HAP-1 (cell line): Measurements from ENCODE around the gene THRAP3.
A peak's percentile ranks its signal among the peaks of the same experiment; 100 is the strongest.

Experiments used
- DNase-seq, 2 experiments: peaks; one replicate each; pipeline ENCODE4 v3.0.0-alpha.2; 2016 to 2020; ENCODE audit warnings: low spot score in 2 of 2
- H3K27me3 ChIP-seq: fragments of 250-450 bp; sonication (Bioruptor Pico); 2 replicates; pipeline ENCODE4 v1.5.1; 2020; ENCODE audit warnings: low read depth, mild to moderate bottlenecking, moderate library complexity
- H3K36me3 ChIP-seq: fragments of 250-450 bp; sonication (Bioruptor Pico); replicated peaks from 2 replicates; pipeline ENCODE4 v1.5.1; 2020; ENCODE audit warnings: mild to moderate bottlenecking
- H3K4me1 ChIP-seq: fragments of 250-450 bp; sonication (Bioruptor Pico); 2 replicates; pipeline ENCODE4 v1.5.1; 2020; ENCODE audit warnings: mild to moderate bottlenecking
- H3K4me3 ChIP-seq: fragments of 250-450 bp; sonication (Bioruptor Pico); 2 replicates; pipeline ENCODE4 v1.5.1; 2020; ENCODE audit warnings: mild to moderate bottlenecking, moderate library complexity
- H3K9me3 ChIP-seq: fragments of 250-450 bp; sonication (Bioruptor Pico); 2 replicates; pipeline ENCODE4 v1.5.1; 2020; ENCODE audit warnings: mild to moderate bottlenecking, moderate library complexity
- in situ Hi-C: fragments of 300-500 bp; cut with MboI; formaldehyde crosslinking; loops from 3 replicates; pipeline ENCODE4 v1.14.3; 2020; ENCODE audit warnings: low sequenced_read_pairs, inconsistent platforms, mixed read lengths

The THRAP3 gene

DNA sequence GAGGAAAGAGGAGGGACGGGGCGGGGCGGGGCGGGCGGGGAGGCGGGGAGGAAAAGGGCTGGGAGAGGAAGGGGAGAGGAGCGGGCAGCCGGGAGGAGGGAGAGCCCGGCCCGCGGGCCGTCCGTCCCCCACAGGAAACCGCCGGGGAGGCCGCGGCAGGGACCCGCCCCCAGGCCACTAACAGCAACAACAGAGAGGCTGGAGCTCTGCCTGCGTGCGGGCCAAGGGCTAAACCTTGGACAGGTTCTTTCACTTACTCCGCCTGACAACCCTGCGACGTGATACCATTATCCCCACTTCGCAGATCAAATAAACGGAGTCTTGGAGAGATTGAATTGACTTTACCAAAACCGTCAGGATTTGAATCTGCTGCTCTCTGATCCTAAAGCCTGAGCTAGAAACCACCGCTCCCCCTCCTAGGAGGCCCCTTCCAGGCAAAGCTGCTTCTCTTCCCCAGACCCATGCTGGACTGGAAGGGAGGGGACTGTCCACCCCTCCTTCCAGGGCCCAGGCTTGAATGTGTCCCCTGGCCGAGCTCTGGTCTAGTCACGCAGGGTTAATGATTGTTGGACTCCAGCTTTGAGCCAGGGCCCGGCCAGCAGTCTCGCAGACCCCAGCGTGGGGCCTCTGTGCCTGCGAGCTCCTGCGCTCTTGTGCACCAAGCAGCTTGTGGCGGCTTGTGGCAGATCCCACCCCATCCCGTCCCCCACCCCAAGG is 99.6 kb downstream of the THRAP3 start, which contains the start of gene EVA1B:
Gene EVA1B, minus strand, starts transcription at position 10 of the 717 bp plus-strand sequence. CDS start 608 bp downstream, outside the sequence.
- in situ Hi-C loops = no loop called here
- Histone ChIP-seq H3K9me3 (no peaks in the 10 kb centered on the region), H3K36me3 (no peaks in the 10 kb centered on the region; the same call in 1 of the 2 replicates), H3K27me3 (no peaks in the 10 kb centered on the region), H3K4me1 (peaks cover 7% of the 10 kb centered on the region; the same call in 1 of the 2 replicates), H3K4me3 (peak within 1 kb of the TSS; percentile 47)
- DNase-seq = peak; percentile 74 to 86

DNA sequence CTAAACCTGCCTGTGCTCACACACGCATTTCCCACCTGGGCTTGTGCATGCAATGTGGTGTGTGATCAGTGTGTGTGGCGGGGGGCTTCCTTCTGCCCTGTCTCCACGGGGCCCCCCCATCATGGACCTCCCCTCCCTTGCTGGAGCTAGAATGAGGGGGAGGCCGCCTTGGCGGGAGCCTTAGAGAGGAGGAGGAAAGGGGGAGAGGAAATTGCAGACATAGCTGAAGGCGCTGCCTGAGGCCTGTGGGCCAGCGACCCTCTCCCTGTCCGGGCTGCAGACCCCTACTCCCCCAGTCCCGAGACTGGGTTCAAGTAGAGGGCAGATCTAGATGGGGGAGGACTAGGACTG is 100.1 kb downstream of the THRAP3 start:
- Histone ChIP-seq H3K36me3 (no peaks in the 10 kb centered on the region; the same call in 1 of the 2 replicates), H3K9me3 (no peaks in the 10 kb centered on the region), H3K4me3 (no peak overlapping the region), H3K27me3 (no peaks in the 10 kb centered on the region), H3K4me1 (peaks cover 12% of the 10 kb centered on the region)
- in situ Hi-C loops = no loop called here
- DNase-seq = no peak

DNA sequence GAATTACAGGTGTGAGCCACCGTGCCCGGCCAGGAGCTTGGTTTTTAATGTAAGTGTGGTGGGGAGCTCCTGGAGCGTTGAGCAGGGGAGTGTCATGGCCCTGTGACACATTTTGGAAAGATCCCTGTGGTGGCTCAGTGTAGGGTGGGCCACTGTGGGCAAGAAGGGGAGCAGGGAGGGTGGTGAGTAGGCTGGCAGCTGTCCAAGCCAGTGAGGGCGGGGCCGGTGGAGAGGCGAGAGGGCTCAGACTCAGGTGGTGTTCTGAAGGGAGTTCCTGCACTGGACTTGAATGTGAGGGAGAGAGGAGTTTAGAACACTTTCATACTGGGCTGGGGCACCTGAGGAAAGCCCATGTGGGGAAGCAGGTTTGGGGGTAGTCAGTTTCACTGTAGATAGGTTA is 102.3 kb downstream of the THRAP3 start:
- in situ Hi-C loops = no loop called here
- DNase-seq = peak in 1 of 2 experiments; percentile 28
- peaks cover 13% of the 10 kb centered on the region for H3K4me1 ChIP-seq
- no peaks in the 10 kb centered on the region; the same call in 1 of the 2 replicates for H3K36me3 ChIP-seq
- H3K4me3 ChIP-seq = no peak overlapping the region
- no peaks in the 10 kb centered on the region for H3K9me3 ChIP-seq
- no peaks in the 10 kb centered on the region for H3K27me3 ChIP-seq

DNA sequence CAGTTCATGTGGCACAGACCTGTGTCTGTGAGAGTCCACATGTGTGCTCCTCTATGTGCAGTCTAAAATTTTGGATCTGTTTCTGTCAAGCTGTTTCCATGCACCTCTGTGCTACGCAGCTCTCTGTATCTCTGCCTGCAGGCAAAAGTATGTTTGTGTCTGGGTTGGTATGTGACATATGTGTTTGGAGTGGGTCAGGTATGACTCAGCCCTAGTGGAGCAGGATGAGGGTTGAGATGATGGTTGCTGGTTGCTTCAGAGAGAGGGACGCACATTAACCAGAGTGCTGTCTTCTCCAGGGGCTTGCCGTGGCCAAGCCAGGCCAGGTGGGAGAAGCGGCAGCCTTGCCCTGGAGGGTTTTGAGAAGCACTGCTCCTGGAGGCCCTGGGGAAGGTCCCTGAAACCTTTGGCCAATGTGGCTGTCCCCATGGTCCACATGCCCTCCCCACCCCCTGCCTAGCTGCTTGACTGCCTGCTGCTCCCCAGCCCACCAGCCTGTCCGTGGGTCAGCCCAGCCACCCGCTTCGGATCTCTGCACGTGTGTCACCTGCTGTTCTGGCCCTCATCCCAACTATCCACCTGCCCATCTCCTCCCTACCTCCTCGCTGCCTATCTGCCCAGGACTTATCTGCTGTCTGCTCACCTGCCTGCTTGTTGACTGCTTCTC is 103.3 kb downstream of the THRAP3 start:
- DNase-seq = no peak
- in situ Hi-C loops = no loop called here

DNA sequence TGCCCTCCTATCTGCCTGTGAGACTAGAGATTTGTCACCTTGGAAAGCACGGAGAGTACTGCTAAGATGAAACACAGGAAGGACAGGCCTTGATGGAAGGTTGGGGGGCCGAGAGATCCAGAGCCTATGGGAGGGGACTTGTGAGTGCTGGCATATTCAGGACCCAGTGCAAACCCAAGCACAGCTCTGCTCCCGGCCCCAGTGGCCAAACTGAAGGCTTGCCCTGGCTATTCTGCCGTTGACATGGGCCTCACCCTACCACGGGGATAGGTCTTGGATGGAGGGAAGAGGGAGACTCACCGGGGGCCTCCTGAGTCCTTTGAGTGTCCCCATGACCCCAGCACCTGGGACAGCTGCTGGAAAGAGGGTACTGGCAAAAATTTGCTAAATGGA is 103.8 kb downstream of the THRAP3 start:
- Histone ChIP-seq H3K4me3 (no peak overlapping the region), H3K27me3 (no peaks in the 10 kb centered on the region), H3K9me3 (no peaks in the 10 kb centered on the region), H3K36me3 (no peaks in the 10 kb centered on the region), H3K4me1 (peaks cover 13% of the 10 kb centered on the region)
- DNase-seq = no peak
- in situ Hi-C loops = no loop called here

More for the DNA sequence above, 103.3 kb downstream of the THRAP3 start:
- H3K27me3 ChIP-seq = no peaks in the 10 kb centered on the region
- H3K4me1 ChIP-seq = peaks cover 13% of the 10 kb centered on the region
- H3K9me3 ChIP-seq = no peaks in the 10 kb centered on the region
- H3K4me3 ChIP-seq = no peak overlapping the region
- no peaks in the 10 kb centered on the region for H3K36me3 ChIP-seq

DNA sequence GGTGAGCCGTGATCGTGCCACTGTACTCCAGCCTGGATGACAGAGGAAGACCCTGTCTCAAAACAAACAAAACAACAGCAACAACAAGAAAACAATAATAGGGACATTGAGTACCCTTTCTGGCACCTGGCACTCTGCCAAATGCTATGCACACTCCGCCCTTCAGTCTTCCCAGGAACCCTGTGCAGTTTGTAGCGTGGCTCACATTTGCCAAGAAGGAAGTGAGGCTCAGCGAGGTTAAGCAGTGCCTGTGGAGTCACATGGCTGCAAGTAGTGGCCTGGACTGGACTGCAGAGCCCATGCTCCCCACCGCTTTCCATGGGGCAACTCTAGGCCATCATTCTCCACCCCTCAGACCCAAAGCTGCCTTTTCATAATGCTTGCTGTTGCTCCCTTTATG is 104.5 kb downstream of the THRAP3 start:
- Histone ChIP-seq H3K4me3 (no peak overlapping the region), H3K4me1 (peaks cover 13% of the 10 kb centered on the region), H3K27me3 (no peaks in the 10 kb centered on the region), H3K36me3 (no peaks in the 10 kb centered on the region), H3K9me3 (no peaks in the 10 kb centered on the region)
- DNase-seq = peak in 1 of 2 experiments; percentile 45
- in situ Hi-C loops = no loop called here

DNA sequence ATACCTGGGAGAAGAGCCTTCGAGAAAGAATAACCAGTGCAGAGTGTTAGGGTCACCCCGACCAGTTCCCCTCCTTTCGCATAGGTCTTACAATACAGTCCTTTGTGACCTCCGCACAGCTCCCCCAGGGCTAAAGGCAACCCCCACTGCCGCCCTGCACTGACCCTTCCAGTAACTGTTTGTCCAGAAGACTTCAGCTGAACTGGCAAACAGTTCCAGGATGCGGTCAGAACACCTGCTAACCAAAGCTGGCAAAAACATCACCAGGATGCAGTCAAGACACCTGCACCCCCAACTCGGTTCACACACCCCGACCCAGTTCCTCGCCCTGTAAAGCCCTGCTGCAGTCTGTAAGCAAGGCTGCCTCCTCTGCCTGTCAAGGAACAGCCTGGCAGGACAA is 105.6 kb downstream of the THRAP3 start:
- H3K27me3 ChIP-seq = no peaks in the 10 kb centered on the region
- no peak for DNase-seq
- no peaks in the 10 kb centered on the region for H3K9me3 ChIP-seq
- H3K4me1 ChIP-seq = peaks cover 9% of the 10 kb centered on the region
- H3K36me3 ChIP-seq = no peaks in the 10 kb centered on the region
- in situ Hi-C loops = no loop called here
- no peak overlapping the region for H3K4me3 ChIP-seq

DNA sequence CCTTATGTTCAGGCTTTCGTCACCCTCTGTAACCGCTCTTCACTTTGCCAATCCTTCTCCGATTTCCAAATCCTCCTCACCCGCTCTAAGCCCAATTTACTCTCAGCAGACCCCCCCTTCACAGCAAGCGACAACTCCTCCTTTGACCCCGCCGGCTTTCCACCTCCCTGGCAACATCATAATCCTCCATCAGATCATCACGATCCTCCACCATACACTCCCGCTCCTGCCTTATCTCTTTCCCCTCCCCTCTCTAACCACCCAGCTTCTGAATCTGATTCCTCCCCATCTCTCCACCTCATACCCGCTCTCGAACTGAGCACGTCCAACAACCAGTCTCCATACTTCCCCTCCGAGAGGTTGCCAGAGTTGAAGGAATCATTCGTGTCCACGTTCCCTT is 106.7 kb downstream of the THRAP3 start:
- no peak for DNase-seq
- Histone ChIP-seq H3K36me3 (no peaks in the 10 kb centered on the region), H3K4me3 (no peak overlapping the region), H3K9me3 (no peaks in the 10 kb centered on the region), H3K27me3 (no peaks in the 10 kb centered on the region), H3K4me1 (peaks cover 9% of the 10 kb centered on the region)
- in situ Hi-C loops = no loop called here

DNA sequence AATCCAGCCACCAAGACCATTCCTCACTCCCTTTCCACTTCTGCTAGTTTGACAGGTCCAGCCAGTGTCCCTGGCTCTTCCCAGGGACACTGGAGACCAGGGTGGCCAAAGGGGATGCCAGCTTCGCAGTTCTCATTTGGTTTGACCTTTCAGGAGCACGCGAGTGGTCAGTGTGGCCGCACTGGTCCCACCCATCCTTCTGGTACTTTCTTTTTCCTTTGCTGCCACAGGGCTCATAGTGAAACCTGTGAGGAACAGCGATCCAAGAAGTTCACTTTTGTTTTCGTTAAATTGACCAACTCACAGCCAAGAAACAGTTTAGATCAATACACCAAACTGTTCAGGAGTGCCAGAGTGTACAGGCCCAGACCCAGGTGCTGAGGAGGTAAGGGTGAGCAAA is 113.6 kb downstream of the THRAP3 start:
- no peak for DNase-seq
- no peaks in the 10 kb centered on the region for H3K9me3 ChIP-seq
- in situ Hi-C loops = no loop called here
- no peaks in the 10 kb centered on the region for H3K27me3 ChIP-seq
- no peaks in the 10 kb centered on the region for H3K4me1 ChIP-seq
- no peak overlapping the region for H3K4me3 ChIP-seq
- no peaks in the 10 kb centered on the region for H3K36me3 ChIP-seq

DNA sequence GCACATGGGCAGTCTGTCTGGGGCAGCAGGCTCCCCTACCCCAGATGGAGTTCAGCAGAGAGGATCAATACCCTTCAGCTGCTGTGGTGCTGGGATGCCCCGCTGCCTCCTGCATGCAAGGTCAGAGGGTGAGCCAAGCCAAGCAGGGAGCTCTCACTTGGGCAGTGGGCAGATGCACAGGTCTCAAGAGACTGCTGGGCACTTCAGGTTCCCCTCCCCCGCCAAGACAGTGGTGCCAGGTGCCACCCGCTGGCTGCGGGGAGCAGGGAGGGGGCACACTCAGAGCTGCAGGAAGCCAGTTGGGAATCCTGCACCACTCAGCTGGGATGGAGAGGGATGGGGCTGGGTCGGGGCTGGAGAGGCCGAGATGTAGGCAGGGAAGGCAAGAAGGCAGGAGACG is 115.0 kb downstream of the THRAP3 start:
- Histone ChIP-seq H3K27me3 (no peaks in the 10 kb centered on the region), H3K4me3 (no peak overlapping the region), H3K9me3 (no peaks in the 10 kb centered on the region), H3K36me3 (no peaks in the 10 kb centered on the region; the same call in 1 of the 2 replicates), H3K4me1 (no peaks in the 10 kb centered on the region)
- DNase-seq = no peak
- in situ Hi-C loops = no loop called here

DNA sequence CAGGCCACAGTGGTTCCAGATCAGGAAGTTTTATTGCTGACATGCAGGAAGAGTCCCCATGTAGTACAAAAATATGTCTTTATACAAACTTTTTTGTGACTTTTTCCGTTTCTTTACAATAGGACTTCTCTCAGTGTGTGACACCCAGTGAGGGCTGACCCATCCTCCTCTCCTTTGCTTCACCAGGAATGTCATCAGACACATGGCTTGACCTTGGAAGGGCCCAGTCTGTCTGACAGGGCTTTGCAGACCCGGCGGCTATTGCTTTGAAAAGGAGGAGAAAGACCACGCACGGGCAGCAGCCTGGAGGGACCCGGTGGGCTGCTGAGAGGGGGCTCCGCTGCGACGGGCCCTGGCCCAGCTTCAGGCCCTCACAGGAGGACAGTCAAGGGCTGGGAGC is 115.4 kb downstream of the THRAP3 start:
- Histone ChIP-seq H3K4me3 (no peak overlapping the region), H3K9me3 (no peaks in the 10 kb centered on the region), H3K27me3 (no peaks in the 10 kb centered on the region), H3K4me1 (no peaks in the 10 kb centered on the region), H3K36me3 (no peaks in the 10 kb centered on the region; the same call in none of the 2 replicates)
- DNase-seq = no peak
- in situ Hi-C loops = no loop called here

DNA sequence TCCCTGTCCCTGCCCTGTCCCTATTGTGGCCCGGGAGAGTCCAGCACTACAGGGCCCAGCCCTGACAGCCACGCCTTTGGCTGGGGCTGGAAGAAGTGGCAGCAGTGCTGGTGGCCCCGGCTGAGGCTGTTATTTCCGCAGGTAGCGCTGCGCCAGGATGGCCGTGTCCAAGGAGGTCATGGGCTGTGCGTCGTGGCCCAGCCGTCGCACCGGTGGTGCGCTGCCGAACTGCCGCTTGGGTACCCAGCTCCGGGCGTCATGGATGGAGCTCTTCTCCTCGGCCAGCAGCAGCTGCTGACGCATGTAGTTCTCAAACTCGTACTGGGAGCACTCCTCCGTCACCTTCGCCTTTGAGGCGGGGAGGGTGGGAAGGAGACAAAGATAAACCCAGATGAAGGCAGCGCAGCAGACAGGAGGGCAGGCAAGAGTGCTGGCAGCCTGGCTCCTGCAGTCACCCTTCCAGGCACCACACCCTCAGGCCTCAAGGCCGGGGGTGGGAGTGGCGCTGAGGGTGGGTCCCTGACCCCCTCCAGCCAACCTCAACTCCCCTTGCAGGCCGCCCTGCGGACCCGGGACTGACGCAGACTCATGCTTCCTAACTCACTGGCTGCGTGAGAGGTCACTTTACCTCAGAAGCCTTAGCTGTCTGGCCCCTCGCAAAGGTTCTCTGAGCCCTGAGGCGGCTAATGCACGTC is 117.5 kb downstream of the THRAP3 start:
- Histone ChIP-seq H3K9me3 (no peaks in the 10 kb centered on the region), H3K4me3 (no peak overlapping the region), H3K36me3 (peaks cover 11% of the 10 kb centered on the region), H3K4me1 (no peaks in the 10 kb centered on the region), H3K27me3 (no peaks in the 10 kb centered on the region)
- no peak for DNase-seq
- in situ Hi-C loops = no loop called here

DNA sequence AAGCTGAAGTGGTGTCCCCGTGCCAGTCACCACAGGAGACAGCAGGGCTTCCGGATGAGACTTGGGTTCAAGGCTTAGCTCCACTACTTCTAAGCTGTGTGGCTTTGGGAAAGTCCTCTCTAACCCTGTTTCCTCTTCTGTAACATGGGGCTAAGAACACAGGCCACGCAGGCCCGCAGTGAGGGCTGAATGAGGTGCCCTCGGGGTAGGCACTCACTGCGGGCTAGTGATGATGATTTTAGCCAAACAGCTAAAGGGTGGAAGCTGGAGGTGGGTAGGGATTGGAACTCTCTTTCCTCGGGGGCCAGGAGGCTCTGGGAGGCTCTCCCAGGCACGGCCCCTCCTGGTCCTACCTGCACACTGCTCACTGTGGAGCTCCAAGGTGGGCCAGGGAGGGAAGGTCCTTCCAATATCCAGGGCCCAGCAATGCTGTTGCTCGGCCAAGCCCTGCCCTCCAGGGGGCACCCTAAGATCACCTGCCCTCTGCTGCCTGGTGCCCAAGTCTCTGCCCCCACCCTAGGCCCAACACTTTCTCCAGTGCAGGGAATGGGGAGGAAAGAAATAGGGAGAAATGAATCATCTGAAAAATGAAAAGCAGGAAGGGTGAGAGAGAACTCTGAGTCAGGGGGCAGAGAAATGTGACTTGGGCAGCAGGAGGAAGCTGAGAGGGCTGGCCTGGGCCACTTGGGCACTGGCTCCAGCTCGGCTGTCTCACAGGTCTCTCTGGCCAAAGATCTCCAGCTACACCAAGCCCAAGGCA is 118.4 kb downstream of the THRAP3 start:
- H3K27me3 ChIP-seq = no peaks in the 10 kb centered on the region
- H3K36me3 ChIP-seq = peaks cover 11% of the 10 kb centered on the region
- DNase-seq = peak in 1 of 2 experiments; percentile 49

More for the DNA sequence above, 118.4 kb downstream of the THRAP3 start:
- Histone ChIP-seq H3K4me3 (no peak overlapping the region), H3K4me1 (no peaks in the 10 kb centered on the region), H3K9me3 (no peaks in the 10 kb centered on the region)
- in situ Hi-C loops = no loop called here
